A549 (cell line): Measurements from ENCODE around the gene KTN1.

ENCODE experiments used
- ELK1 ChIP-seq: fragments of 150-350 bp; IDR thresholded peaks from 2 replicates; pipeline ENCODE4 v1.6.1; 2014; ENCODE audit warnings: low read depth, mild to moderate bottlenecking, low read length
- MAFK ChIP-seq: fragments of 450-650 bp; IDR thresholded peaks from 2 replicates; pipeline ENCODE4 v1.6.1; 2014; ENCODE audit not compliant: partially characterized antibody
- TF ChIP-seq, protein P1 (sequence below): fragments of >200 bp; sonication (Bioruptor Twin); formaldehyde crosslinking; IDR thresholded peaks from 3 replicates; pipeline ENCODE4 v1.5.1; 2016

DNA sequence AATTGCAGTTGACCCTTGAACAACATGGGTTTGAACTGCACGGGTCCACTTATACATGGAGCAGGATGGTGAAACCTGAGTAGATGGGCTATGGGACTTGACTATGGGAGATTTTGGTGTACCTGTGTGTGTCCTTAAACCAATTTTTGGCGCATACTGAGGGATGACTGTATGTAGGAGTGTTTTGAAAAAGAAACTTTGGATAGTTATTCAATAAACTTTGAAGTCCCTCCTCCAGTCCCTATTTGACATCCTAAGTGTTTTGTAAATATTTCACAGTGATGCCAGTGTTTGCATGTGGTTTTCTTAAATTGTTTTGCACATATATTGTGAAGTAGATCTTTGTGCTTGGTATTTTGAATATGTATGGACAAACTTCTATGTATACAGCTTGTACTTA is 12.4 kb downstream of the KTN1 start:
- TF ChIP-seq, protein P1, sequence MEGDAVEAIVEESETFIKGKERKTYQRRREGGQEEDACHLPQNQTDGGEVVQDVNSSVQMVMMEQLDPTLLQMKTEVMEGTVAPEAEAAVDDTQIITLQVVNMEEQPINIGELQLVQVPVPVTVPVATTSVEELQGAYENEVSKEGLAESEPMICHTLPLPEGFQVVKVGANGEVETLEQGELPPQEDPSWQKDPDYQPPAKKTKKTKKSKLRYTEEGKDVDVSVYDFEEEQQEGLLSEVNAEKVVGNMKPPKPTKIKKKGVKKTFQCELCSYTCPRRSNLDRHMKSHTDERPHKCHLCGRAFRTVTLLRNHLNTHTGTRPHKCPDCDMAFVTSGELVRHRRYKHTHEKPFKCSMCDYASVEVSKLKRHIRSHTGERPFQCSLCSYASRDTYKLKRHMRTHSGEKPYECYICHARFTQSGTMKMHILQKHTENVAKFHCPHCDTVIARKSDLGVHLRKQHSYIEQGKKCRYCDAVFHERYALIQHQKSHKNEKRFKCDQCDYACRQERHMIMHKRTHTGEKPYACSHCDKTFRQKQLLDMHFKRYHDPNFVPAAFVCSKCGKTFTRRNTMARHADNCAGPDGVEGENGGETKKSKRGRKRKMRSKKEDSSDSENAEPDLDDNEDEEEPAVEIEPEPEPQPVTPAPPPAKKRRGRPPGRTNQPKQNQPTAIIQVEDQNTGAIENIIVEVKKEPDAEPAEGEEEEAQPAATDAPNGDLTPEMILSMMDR = no peak
- TF ChIP-seq ELK1 (no peak), MAFK (no peak)
